ENCODE data around the gene F11R. TPM values are rescaled to one million over a fixed set of nuclear protein-coding genes. Genes with fewer than 3 reads are reported as not detected.
A peak's percentile ranks its signal among the peaks of the same experiment; 100 is the strongest.
"Not testable (repeated sequence)": the region's sequence is repeated elsewhere in the genome, so short reads cannot be mapped to it uniquely, and the experiment has no call there.

The F11R gene
- total RNA-seq, 1 donor from 2014 or later = 87.0 TPM

DNA sequence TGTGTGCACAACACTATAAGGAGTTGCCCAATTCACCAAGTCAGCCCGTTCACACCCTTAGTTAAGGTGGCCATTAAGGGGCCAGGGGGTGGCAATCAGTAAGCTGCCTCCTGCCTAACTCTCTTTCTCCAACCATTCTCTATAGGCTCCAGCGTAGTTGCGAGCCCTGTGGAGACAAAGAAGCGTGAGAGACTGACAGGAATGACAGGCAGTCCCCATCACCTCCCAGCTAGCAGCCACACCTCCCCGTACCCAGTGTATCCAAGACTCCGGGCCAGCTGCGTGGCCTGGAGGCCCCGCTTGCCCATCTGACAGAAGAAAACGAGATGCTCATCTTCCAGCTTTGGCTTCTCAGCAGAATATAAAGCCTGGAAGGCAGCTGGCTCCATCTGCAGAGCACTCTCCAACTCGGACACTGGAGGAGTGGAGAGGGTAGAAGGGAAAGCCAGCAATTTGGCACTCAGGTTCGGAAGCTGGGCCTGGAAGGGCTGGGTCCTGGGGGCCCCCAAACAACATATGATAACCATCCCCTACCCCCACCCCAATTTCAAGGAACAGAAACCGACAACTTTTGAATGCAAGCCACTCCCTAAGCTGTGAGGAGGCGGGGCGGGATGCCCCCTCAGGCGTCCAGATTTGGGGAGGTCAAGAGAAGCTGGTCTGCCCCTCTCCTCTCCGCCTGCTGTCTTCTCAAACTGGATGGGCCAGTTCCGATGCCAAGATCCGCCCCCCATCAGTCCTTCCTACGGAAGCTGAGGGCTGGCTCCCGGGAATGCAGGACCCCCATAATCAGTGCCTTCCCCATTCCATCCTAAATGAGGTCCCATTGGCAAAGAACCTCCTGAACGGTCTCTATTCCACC lies 16.9 kb upstream of the F11R start:
- no peaks in the 10 kb centered on the region for H3K27me3 ChIP-seq (ENCODE audit: control insufficient read depth, insufficient read depth, low read length)
- H3K4me3 ChIP-seq (ENCODE audit: low read depth, low read length) = peak overlapping the region; percentile 77
- H3K36me3 ChIP-seq (ENCODE audit: control insufficient read depth, insufficient read depth, low read length) = peaks cover 3% of the 10 kb centered on the region
- DNase-seq (ENCODE audit: low read depth) = no peak
- TF ChIP-seq, protein P1, sequence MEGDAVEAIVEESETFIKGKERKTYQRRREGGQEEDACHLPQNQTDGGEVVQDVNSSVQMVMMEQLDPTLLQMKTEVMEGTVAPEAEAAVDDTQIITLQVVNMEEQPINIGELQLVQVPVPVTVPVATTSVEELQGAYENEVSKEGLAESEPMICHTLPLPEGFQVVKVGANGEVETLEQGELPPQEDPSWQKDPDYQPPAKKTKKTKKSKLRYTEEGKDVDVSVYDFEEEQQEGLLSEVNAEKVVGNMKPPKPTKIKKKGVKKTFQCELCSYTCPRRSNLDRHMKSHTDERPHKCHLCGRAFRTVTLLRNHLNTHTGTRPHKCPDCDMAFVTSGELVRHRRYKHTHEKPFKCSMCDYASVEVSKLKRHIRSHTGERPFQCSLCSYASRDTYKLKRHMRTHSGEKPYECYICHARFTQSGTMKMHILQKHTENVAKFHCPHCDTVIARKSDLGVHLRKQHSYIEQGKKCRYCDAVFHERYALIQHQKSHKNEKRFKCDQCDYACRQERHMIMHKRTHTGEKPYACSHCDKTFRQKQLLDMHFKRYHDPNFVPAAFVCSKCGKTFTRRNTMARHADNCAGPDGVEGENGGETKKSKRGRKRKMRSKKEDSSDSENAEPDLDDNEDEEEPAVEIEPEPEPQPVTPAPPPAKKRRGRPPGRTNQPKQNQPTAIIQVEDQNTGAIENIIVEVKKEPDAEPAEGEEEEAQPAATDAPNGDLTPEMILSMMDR (IDR thresholded peaks at IDR 0.05; ENCODE audit: insufficient read depth, low read length, poor library complexity, severe bottlenecking) = no peak

DNA sequence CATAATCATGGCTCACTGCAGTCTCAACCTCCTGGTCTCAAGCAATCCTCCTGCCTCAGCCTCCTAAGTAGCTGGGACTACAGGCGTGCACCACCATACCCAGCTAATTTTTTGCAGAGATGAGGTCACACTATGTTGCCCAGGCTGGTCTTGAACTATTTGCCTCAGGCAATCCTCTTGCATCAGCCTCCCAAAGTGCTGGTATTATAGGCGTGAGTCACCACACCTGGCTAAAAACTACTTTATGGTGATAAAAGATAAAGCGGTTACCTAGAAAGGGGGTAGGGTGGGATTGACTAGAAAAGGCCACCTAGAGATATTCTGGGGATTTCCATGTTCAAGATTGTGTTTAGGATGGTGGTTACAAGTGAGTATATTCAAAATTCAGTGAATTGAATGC lies 12.8 kb upstream of the F11R start:
- TF ChIP-seq, protein P1 (IDR thresholded peaks at IDR 0.05; ENCODE audit: insufficient read depth, low read length, poor library complexity, severe bottlenecking) = no peak
- H3K27me3 ChIP-seq (ENCODE audit: control insufficient read depth, insufficient read depth, low read length) = no peaks in the 10 kb centered on the region
- H3K4me3 ChIP-seq (ENCODE audit: low read depth, low read length) = no peak overlapping the region
- no peak for DNase-seq (ENCODE audit: low read depth)
- H3K36me3 ChIP-seq (ENCODE audit: control insufficient read depth, insufficient read depth, low read length) = no peaks in the 10 kb centered on the region

DNA sequence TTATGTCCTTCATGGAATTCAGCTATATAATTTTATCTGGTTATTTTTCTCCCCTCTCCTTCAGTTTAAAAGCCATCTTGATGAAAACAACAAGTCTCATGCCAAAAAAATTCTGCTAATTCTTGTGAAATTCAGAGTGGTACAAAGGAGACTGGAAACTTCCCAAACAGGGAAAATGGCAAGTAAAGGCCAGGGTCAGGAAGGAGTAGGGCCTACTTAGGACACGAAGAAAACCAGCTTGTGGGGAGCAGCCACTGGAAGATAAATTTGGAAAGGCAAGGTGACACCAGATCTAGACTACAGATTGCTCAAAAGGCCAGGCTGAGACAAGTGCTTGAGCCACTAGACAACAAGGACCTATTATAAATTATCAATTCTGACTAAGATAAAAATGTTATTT lies 11.5 kb upstream of the F11R start:
- H3K36me3 ChIP-seq (ENCODE audit: control insufficient read depth, insufficient read depth, low read length) = no peaks in the 10 kb centered on the region
- no peak for DNase-seq (ENCODE audit: low read depth)
- TF ChIP-seq, protein P1 (IDR thresholded peaks at IDR 0.05; ENCODE audit: insufficient read depth, low read length, poor library complexity, severe bottlenecking) = no peak
- H3K4me3 ChIP-seq (ENCODE audit: low read depth, low read length) = no peak overlapping the region
- no peaks in the 10 kb centered on the region for H3K27me3 ChIP-seq (ENCODE audit: control insufficient read depth, insufficient read depth, low read length)

DNA sequence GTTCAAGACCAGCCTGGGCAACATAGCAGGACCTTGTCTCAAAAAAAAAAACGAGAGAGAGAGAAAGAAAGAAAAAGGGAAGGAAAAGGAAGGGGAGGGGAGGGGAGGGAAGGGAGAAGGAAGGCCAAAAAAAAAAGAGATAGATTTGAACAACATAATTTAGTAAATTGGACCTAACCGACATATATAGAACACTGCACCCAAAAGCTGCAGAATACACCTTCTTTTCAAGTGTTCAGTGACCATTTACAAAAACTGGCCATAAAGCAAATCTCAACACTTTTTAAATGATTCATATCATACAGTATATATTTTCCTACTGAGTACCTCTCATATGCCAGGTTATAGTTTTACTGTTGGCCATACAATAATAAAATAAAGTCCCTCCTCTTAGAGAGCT lies 10.9 kb upstream of the F11R start:
- Histone ChIP-seq H3K4me3 (ENCODE audit: low read depth, low read length) (no peak overlapping the region), H3K27me3 (ENCODE audit: control insufficient read depth, insufficient read depth, low read length) (no peaks in the 10 kb centered on the region), H3K36me3 (ENCODE audit: control insufficient read depth, insufficient read depth, low read length) (no peaks in the 10 kb centered on the region)
- DNase-seq (ENCODE audit: low read depth) = no peak
- TF ChIP-seq, protein P1 (IDR thresholded peaks at IDR 0.05; ENCODE audit: insufficient read depth, low read length, poor library complexity, severe bottlenecking) = no peak

DNA sequence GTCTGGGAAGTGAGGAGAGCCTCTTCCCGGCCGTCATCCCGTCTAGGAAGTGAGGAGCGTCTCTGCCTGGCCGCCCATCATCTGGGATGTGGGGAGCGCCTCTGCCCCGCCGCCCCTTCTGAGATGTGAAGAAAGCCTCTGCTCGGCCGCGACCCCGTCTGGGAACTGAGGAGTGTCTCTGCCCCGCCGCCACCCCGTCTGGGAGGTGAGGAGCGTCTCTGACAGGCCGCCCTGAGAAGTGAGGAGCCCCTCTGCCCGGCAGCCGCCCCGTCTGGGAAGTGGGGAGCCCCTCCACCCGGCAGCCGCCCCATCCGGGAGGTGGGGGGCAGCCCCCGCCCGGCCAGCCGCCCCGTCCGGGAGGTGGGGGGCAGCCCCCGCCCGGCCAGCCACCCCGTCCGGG lies 8.5 kb upstream of the F11R start:
- DNase-seq (ENCODE audit: low read depth); H3K36me3 ChIP-seq (ENCODE audit: control insufficient read depth, insufficient read depth, low read length): not testable (repeated sequence)

DNA sequence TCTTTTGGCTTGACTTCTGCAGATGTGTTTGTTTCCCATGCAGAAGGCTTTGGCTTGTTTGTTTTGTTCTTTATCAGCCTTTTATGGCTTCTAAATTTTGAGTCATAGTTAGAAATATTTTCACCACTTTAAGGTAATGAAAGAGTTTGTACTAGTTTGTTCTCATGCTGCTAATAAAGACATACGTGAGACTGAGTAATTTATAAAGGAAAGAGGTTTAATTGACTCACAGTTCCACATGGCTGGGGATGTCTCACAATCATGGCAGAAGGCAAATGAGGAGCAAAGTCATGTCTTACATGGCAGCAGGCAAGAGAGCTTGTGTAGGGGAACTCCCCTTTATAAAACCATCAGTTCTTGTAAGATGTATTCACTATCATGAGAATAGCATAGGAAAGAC lies 6.0 kb upstream of the F11R start:
- not testable (repeated sequence) for H3K4me3 ChIP-seq (ENCODE audit: low read depth, low read length); H3K36me3 ChIP-seq (ENCODE audit: control insufficient read depth, insufficient read depth, low read length); H3K27me3 ChIP-seq (ENCODE audit: control insufficient read depth, insufficient read depth, low read length); DNase-seq (ENCODE audit: low read depth)

More for the DNA sequence above, 8.5 kb upstream of the F11R start:
- not testable (repeated sequence) for H3K4me3 ChIP-seq (ENCODE audit: low read depth, low read length); H3K27me3 ChIP-seq (ENCODE audit: control insufficient read depth, insufficient read depth, low read length)

DNA sequence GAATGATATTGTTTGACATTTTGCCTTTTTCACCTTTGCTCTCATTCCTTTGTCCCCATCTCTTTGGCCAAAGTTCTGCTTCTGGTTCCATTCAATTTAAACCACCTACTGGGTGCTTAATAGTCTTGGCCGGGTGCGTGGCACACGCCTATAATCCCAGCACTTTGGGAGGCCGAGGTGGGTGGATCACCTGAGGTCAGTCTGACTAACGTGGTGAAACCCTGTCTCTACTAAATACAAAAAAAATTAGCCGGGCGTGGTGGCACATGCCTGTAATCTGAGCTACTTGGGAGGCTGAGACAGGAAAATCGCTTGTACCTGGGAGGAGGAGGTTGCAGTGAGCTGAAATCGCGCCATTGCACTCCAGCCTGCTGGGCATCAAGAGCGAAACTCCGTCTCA lies 1.5 kb upstream of the F11R start:
- not testable (repeated sequence) for H3K4me3 ChIP-seq (ENCODE audit: low read depth, low read length); H3K27me3 ChIP-seq (ENCODE audit: control insufficient read depth, insufficient read depth, low read length); H3K36me3 ChIP-seq (ENCODE audit: control insufficient read depth, insufficient read depth, low read length); DNase-seq (ENCODE audit: low read depth)

Data from kidney epithelial cell (primary cell).